Epithelial cell of proximal tubule (primary cell): Measurements from ENCODE around the gene ABHD16B. TPM values are rescaled to one million over a fixed set of nuclear protein-coding genes. Genes with fewer than 3 reads are reported as not detected.
A peak's percentile ranks its signal among the peaks of the same experiment; 100 is the strongest.

Experiments
- DNase-seq: peaks from one replicate; pipeline ENCODE4 v3.0.0-alpha.2; 2011; ENCODE audit warnings: low read depth
- H3K4me3 ChIP-seq: 2 replicates; pipeline ENCODE4 v1.5.1; 2011; ENCODE audit warnings: low read depth, mild to moderate bottlenecking, low read length
- total RNA-seq: library from RNA; depleted of rRNA; stranded (reverse); fragments of >200 nt; gene quantifications from 2 replicates; pipeline ENCODE4 v1.2.3, GENCODE V29; 2015
- TF ChIP-seq, protein P1 (sequence below): conservative IDR thresholded peaks from 2 replicates; pipeline ENCODE4 v1.5.1; 2012; ENCODE audit warnings: low read depth, mild to moderate bottlenecking, low read length

The ABHD16B gene
- total RNA-seq, 1 donor from 2014 or later, result not detected

DNA sequence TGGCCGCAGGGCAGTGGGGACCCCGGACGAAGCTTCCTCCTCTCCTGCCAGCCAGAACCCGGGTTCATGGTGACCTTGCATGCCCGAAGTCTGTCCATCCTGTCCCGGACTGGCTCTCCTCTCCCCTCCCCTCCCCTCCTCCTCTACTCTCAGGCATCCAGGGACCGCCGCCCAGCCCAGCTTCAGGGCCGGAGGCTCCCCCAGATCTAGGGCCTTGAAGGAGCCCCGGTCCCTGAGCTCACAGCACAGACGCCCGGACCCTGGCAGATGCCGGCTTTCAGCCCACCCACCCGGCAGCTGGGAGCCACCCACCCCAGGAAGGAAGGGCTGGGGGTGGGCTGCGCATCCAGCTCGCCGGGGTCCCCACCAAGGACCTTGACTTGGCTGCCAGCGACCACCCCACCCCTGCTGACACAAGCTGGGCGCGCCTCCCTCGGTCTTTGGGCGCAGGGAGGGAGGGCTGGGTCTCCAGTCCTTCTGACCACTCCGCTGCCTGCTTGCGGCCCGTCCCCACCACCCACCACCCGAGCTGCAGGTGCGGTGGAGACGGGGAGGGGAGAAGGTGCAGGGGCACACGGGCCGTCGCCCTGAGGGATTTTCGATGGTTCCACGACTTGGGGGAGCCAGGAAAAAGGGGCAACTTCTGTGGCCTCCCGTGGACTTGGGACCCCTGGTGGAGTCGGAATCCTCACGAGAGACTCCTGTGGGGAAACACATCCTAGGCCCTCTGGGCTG lies 5.8 kb upstream of the ABHD16B start:
- no peak for DNase-seq
- H3K4me3 ChIP-seq, result peak overlapping the region; percentile 7
- TF ChIP-seq, protein P1, sequence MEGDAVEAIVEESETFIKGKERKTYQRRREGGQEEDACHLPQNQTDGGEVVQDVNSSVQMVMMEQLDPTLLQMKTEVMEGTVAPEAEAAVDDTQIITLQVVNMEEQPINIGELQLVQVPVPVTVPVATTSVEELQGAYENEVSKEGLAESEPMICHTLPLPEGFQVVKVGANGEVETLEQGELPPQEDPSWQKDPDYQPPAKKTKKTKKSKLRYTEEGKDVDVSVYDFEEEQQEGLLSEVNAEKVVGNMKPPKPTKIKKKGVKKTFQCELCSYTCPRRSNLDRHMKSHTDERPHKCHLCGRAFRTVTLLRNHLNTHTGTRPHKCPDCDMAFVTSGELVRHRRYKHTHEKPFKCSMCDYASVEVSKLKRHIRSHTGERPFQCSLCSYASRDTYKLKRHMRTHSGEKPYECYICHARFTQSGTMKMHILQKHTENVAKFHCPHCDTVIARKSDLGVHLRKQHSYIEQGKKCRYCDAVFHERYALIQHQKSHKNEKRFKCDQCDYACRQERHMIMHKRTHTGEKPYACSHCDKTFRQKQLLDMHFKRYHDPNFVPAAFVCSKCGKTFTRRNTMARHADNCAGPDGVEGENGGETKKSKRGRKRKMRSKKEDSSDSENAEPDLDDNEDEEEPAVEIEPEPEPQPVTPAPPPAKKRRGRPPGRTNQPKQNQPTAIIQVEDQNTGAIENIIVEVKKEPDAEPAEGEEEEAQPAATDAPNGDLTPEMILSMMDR, result no peak

DNA sequence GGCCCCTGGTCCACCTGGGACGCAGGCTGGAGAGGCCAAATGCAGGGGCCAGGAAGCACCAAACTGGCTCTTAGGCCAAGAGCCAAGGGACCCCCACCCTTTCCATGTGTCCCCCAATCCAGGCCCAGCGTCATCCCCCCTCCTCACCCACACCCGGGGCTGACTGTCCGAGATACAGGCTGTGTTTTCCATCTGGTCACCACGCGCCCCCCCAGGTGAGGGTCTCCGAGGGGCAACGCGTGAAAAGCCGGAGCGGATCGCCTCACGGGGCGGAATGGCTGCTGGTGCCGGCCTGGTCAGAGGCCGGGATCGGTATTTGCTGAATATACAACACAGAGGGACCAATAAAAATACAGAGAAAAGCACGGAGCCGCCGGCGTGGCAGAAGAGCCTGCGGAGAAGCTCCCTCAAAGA lies 5.2 kb upstream of the ABHD16B start:
- no peak for DNase-seq
- no peak overlapping the region for H3K4me3 ChIP-seq
- TF ChIP-seq, protein P1, result no peak

DNA sequence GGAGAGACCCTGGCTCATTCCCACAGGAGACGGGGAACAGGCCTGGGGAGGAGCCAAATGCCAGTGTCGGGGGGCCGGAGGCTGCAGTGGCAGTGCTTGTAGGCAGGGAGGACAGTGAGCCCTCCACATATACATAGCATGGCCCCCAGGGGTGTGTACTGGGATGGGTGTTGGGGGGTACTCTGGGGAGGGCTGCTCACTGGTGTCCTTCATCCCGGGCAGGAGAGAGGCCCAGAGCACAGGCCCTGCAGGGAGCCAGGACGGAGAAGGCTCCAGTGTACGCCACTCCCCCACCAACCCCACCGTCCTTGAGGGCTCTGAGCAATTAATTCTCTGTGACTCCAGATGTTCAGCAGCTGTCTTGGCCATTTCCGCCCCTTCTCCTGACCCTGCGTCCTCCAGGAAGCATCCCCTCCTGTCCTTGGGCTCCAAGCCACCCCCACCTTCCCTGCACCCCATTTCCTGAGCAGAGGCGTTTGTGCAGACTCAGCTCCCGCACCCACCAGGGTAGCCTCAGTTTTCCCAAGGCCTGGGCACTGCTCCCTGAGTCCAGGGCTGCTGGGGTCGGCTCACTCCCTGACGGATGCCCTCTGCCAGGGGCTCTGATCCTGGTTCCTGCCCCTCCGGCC lies 3.4 kb upstream of the ABHD16B start:
- TF ChIP-seq, protein P1, result no peak
- no peak for DNase-seq
- H3K4me3 ChIP-seq, result no peak overlapping the region

- H3K4me3 ChIP-seq, result no peak overlapping the region
- TF ChIP-seq, protein P1, result peak; percentile 38
- no peak for DNase-seq
Measured at GRCh38 chr20:63858393-63859165, 2.7 kb upstream of the ABHD16B start.

DNA sequence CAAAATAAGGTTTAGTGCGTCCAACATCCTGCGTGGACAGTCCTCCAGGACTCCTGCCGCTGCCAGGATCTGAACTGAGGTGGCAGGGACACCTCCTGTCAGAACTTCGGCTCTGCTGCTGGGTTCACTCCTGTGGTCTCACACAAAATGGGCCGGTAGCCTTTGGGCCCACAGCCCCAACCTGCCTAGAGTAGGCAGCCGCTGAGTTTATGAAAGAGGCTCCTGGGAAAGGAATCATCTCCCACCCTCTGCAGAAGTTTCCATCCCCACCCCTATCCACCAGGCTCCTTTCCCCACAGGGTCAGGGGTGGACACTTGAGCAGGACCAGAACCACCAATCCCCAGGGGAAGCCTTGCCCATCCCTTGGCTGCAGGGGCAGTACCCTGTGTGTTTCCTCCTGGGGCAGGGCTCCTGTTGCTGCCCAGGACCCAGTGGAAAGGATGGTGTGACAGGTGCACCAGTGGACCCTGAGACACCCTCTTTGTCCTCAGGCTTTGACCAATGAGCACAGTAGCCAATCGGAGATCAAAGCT lies 2.1 kb upstream of the ABHD16B start:
- DNase-seq, result no peak
- no peak overlapping the region for H3K4me3 ChIP-seq
- TF ChIP-seq, protein P1, result no peak

DNA sequence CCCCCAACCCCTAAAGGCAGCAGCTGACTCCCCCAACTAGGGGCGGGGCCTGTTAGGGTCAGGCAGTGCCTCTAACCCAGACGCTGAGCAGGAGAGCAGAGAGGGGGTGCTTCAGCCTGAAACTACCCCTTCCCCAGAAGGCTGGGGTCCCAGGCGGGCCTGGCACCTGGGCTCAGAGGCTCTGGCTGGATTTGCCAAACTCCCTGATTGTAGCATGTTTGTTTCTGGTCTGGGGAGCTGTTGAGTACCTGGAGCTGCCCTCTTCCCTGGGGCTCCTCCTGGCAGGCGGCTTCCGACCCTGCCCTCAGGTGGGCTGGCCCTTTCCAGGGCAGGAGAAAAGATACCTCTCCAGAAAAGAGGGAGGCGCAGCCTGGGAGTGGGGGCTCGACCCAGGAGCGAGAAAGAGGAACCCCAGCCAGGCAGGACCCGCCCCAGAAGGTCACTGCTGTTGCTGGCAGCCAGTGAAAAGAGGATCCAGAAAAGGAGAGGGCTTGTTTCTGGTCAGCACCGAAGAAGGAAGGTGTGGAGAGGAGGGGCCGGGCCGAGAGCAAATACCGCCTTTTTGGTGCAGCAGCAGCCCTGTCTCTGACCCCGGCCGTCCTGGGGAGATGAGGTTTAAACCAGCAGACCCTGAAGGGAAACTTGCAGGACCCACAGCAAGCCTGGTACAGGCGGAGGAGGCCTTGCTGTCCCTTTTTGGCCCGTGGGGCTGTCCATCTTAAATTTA lies 810 bp upstream of the ABHD16B start:
- TF ChIP-seq, protein P1, result no peak
- H3K4me3 ChIP-seq, result no peak overlapping the region
- no peak for DNase-seq
